ENCODE measurements around the gene ELAC1.
"Not testable (repeated sequence)": the region's sequence is repeated elsewhere in the genome, so short reads cannot be mapped to it uniquely, and the experiment has no call there.

The ELAC1 gene

DNA sequence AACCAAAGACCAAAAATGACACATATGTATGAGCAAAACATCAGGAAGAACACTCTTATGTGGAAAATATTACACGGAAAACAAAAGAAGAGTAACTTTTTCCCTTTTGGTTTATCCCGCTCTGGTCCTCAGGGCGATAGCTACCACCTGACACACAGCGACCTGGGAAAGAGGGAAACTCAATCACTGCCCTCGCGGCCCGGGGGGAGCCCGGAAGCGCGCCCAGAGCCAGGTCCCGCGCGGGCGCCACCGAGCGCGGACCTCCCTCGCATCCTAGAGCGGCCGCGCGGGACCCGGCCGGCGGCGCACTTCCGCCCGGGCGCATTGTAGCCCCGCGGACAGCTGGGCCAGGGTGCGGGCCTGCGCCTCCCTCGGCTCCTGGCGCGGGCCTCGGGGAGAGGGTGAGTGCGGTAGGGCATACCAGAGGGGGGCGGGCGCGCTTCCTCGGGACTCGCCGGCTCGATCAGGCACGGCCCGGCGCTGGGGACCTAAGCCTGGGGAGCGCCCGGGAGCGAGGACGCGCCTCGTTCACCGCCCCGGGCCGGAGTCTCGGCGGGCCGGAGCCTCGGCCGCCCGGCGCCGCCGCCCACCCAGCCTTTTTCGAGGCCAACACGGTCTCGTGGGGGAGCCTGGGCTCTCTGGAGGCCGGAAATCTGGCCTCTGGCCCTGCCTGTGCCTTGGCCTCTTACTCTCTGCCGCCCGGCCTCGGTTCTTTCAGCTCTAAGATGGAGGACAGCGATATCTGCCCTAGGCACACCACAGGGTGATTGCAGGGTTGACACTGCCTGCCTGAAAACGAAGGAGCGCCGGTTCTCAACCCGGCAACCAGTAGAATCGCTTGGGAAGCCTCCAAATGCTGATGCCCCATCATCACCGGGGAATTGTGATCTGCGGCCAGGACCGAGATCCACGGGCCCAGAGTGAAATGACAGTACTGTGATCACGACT lies at the start of gene ELAC1:
Gene ELAC1, plus strand, starts transcription at position 327 of the 948 bp plus-strand sequence. CDS start 6,365 bp downstream, outside the sequence.
- DNase-seq (ENCODE audit: low spot score) = peak; percentile 64

- DNase-seq (ENCODE audit: low spot score) = no peak
Measured at GRCh38 chr18:50918153-50918552, 49.7 kb upstream of the ELAC1 start.

DNA sequence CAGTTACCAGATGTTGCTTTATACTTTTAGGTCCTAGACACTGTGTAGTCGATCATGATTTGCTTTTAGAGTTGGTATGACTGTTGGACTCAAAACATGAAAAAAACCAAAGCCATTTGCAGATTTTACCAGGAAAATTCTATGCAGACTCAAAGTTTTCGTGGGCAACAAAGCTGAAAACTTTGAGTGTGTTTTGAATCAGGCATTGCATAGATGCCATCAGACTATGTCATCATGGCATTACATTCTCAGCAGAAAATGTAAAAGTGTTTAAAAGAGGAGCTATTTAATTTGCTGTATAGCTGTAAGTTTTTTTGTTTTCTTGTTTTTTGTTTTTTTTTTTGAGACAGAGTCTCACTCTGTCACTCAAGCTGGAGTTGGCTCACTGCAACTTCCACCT lies 43.5 kb upstream of the ELAC1 start:
- no peak for DNase-seq (ENCODE audit: low spot score)

DNA sequence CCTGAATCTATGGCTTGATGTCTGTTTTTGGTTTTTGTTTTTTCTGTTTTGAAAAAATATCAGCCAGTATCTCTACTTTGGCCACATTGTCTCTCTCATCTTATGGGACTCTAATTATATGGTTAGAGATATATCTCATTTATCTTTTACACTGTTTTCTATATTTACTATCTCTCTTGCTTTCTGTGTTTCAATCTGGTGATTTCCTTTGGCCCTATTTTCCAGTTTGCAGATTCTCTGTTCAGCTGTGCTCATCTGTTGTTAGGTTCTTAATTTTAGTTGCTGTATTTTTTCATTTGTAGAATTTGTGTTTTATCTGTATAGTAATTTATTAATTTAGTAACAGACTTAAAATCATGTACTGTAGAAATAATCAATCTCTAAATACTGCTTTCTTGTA lies 41.3 kb upstream of the ELAC1 start:
- DNase-seq (ENCODE audit: low spot score) = no peak

DNA sequence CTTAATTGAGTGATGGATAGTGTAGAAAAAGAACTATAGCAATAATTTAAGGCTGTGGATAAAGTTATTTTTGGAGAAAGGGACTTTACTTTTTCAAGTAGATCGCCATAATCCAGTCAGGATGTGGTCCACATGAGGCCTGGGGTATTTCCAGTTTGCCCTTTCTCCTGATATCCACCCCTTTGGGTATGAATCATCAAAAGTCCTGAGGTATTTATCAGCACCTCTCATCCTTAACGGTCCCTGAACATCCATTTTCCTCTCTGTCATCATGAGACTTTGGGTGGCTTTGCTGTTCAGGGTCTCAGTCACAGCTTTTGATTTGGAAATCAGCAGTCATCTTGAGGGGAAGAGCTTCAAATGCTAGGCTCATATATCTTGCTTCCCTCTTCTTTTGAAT lies 39.3 kb upstream of the ELAC1 start:
- no peak for DNase-seq (ENCODE audit: low spot score)

DNA sequence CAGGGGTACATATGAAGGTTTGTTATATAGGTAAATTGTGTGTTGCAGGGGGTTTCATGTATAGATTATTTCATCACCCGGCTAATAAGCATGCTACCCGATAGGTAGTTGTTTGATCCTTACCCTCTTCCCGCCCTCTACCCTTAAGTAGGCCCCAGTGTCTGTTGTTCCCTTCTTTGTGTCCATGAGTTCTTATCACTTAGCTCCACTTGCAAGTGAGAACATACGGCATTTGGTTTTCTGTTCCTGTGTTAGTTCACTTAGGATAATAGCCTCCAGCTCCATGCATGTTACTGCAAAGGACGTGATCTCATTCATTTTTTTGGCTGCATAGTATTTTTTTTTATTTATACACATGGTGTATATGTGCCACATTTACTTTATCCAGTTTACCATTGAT lies 34.2 kb upstream of the ELAC1 start:
- no peak for DNase-seq (ENCODE audit: low spot score)

GRCh38 chr18:50934545-50935211 lies 33.2 kb upstream of the ELAC1 start:
- DNase-seq (ENCODE audit: low spot score) = no peak

DNA sequence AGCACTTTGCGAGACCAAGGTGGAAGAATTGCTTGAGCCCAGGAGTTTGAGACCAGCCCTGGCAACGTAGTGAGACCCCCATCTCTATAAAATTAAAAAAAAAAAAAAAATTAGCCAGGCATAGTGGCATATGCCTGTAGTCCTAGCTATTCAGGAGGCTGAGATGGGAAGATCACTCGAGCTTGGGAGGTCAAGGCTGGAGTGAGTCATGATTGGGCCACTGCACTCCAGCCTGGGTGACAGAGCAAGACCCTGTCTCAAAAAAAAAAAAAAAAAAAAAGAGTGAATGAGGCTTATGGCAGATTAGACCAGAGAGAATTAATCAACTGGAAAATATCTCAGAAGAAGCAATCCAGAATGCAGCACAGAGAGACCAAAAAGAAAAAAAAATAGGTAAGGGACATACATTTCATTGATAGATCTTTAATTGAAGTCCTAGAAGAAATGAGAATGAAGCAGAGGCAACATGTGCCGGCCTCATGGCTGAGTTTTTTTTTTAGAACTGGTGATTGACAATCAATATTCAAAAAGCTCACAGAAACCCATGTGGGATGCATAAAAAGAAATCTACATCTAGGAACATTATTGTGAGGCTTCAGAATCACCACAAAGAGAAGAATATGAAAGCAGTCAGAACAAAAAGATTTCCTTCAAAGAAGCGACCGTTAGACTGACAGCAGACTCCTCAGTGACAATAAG lies 32.2 kb upstream of the ELAC1 start:
- DNase-seq (ENCODE audit: low spot score) = no peak

GRCh38 chr18:50937183-50937582 lies 30.7 kb upstream of the ELAC1 start:
- no peak for DNase-seq (ENCODE audit: low spot score)

GRCh38 chr18:50938912-50939311 lies 28.9 kb upstream of the ELAC1 start:
- DNase-seq (ENCODE audit: low spot score) = no peak

DNA sequence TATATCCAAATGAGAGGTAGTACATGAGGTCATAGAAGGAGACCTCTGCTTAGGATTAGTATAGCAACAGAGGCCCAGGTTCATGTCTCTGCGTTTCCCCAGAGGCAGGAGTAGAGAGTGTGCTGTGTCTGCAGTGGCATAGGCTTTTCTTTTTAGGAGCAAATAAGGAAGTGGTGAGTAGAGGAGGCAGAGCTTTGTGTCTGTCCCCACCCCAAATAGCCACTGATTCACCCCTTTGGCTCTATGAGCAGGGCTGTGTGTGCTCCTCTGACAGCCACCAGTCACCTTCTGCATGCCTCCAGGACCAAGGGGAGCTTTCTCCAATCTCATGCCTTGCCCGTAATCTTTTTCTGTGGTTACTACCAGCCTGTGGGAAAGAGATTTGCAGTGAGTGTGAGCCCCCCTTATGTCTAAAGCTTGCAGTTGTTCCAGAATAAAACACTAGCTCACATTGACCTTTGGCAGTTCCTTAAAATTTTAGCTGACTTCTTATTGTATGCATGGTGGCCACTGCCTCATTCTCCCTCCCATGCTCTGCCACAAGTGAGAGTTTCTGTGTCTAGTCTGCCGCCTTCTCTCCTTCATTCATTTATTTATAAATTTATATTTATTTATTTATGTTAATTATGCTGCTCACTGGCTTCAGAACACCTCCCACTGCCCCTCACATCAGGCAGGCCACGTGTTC lies 23.5 kb upstream of the ELAC1 start:
- DNase-seq (ENCODE audit: low spot score) = no peak

DNA sequence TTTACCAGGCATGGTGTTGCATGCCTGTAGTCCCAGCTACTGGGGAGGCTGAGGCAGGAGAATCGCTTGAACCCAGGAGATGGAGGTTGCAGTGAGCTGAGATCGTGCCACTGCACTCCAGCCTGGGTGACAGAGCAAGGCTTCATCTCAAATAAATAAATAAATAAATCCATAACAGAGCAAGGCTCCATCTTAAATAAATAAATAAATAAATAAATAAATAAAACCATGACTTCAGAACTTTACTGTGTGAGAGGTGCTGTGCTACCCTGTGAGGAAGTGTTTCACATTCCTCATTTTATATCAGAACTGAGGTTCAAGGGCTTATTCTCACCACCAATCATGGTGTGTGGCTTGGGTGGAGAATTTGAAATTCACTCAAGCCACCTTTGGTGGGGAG lies 21.9 kb upstream of the ELAC1 start:
- not testable (repeated sequence) for DNase-seq (ENCODE audit: low spot score)

- no peak for DNase-seq (ENCODE audit: low spot score)
Measured at GRCh38 chr18:50947899-50948298, 19.9 kb upstream of the ELAC1 start.

DNA sequence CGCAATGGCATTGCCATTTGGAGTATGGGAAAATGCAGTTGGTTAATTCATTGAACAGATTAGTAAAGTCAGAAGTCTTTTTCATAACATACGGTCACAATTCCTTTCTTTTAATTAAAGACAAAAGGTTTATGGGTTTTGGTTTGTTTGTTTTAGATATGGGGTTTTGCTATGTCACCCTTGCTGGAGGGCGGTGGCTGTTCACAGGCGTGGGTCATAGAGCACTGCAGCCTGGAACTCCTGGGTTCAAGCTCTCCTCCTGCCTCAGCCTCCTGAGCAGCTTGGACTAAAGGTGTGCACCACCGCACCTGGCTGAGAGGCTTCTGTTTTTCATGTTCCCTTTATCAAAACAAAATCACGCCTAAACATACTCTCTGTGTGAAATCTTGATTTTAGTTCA lies 18.7 kb upstream of the ELAC1 start:
- no peak for DNase-seq (ENCODE audit: low spot score)

DNA sequence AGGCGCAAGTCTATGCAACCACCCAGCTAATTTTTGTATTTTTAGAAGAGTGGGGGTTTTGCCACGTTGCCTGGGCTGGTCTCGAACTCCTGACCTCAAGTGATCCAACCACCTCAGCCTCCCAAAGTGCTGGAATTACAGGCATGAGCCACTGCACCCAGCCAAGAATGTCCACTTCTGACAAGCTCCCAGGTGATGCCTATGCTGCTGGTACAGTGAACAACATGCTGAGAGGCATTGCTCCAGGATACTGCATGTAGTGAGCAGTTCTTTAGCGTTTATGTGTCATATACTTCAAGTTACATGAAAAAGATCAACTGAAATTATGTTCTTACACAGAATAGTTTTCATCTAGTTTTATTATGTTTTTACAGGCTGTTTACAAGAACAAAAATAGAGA lies 17.2 kb upstream of the ELAC1 start:
- DNase-seq (ENCODE audit: low spot score) = no peak

DNA sequence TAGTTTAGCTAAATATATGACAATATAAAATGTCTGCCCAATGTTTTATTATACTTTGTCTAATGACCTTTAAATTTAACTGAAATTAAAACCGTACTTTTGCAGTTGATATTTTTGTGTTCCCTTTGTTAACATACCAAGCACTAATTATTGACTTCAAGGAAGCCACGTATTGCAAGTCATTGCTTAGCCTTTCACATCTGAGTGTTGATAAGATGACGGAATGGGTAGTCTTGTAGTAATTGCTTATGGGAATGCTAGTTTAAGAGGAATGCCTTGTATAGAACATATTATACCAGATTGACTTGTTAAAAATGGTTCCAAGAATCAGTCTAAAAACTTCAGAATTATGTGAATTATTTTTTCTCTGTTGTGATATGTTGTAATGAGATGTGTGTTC lies 14.0 kb upstream of the ELAC1 start:
- DNase-seq (ENCODE audit: low spot score) = no peak

- no peak for DNase-seq (ENCODE audit: low spot score)
Measured at GRCh38 chr18:50955253-50955652, 12.6 kb upstream of the ELAC1 start.

DNA sequence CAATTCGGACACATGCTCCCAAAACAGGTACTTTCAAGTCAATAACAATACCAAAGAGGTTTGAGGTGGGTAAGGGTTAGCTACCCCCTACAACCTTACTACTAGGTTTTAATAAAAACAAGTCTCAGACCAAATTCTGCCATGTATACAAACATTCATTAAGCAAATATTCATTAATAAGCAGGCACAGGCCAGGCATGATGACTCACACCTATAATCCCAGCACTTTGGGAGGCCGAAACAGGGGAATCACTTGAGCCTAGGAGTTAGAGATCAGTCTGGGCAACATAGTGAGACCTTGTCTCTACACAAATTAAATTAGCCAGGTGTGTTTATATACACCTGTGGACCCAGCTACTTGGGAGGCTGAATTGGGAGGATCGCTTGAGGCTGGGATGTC lies 11.7 kb upstream of the ELAC1 start:
- no peak for DNase-seq (ENCODE audit: low spot score)

- no peak for DNase-seq (ENCODE audit: low spot score)
Measured at GRCh38 chr18:50961974-50962373, 5.9 kb upstream of the ELAC1 start.

GRCh38 chr18:50969448-50969847 lies 1.6 kb downstream of the ELAC1 start:
- DNase-seq (ENCODE audit: low spot score) = no peak

- no peak for DNase-seq (ENCODE audit: low spot score)
Measured at GRCh38 chr18:50970006-50970405, 2.2 kb downstream of the ELAC1 start.

- DNase-seq (ENCODE audit: low spot score) = not testable (repeated sequence)
Measured at GRCh38 chr18:50972404-50972803, 4.6 kb downstream of the ELAC1 start.

Data from hematopoietic multipotent progenitor cell treated with erythropoietin and hydrocortisone succinate and interleukin-3 and kit ligand, for 17 days (in vitro differentiated cells).